ENCODE data around the gene PPP2R2C. TPM values are rescaled to one million over a fixed set of nuclear protein-coding genes. Genes with fewer than 3 reads are reported as not detected.

PPP2R2C gene
- total RNA-seq, 1 experiment from 2014 or later = 8.1 TPM

DNA sequence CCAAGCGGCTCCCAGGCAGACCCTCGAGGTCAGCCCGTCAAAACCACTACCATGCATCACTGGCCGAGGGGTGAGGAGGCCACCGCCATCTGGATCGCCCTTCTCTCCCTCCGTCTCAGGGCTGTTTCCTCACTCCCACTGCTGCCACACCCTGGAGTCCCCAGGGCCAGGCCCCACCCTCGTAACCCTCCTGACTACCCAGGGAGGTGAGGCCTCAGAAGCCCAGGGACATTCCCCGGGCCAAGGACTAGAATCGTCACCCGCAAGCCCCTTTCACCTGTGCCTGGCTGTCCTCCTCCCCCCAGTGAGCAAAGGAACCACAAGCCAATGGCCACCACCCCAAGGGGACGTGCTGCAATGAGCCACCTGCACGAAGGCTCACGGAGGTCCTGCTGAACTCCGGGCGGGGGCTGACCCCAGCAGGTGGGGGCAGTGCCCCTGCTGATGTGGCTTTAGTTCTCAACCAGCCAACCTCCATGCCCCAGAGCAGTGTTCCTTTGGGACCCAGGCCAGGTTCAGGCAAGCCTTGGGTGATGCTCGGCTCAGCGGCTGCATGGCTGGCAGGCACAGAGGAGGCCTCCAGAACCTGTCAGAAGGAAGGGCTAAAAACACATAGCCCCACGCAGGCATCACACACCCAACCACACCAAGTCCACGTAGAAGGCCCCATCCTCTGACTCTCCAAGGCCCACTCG lies 23.8 kb downstream of the PPP2R2C start:
- no peak overlapping the region for H3K56ac ChIP-seq (ENCODE audit: insufficient read length, low read depth, low read length)
- no peaks in the 10 kb centered on the region for H3K23me2 ChIP-seq (ENCODE audit: insufficient read length, low read depth, low read length, poor library complexity, severe bottlenecking)

More for the DNA sequence above, 23.8 kb downstream of the PPP2R2C start:
- Histone ChIP-seq H3K14ac (ENCODE audit: insufficient read depth, low read length) (no peak overlapping the region; the same call in 1 of the 2 replicates), H4K20me1 (ENCODE audit: control insufficient read depth, insufficient read depth, insufficient read length) (no peaks in the 10 kb centered on the region), H4K8ac (replicated peaks; ENCODE audit: insufficient read length, low read depth, low read length) (no peak overlapping the region), H4K91ac (ENCODE audit: insufficient read length, low read depth, low read length) (no peak overlapping the region), H2BK120ac (ENCODE audit: low read depth, low read length, poor library complexity, severe bottlenecking) (no peak overlapping the region), H2BK20ac (ENCODE audit: low read depth, low read length, poor library complexity, severe bottlenecking) (no peak overlapping the region), H3K18ac (ENCODE audit: insufficient read length, low read depth, low read length) (no peak overlapping the region), H3K4me1 (ENCODE audit: insufficient read depth, low read length) (no peaks in the 10 kb centered on the region), H2BK12ac (ENCODE audit: insufficient read length, low read depth, low read length) (no peak overlapping the region), H3K27ac (ENCODE audit: insufficient read length, low read depth, low read length) (no peak overlapping the region), H2BK5ac (ENCODE audit: insufficient read length, low read length) (no peak overlapping the region), H3K9me3 (ENCODE audit: control insufficient read depth, low read depth, low read length) (no peaks in the 10 kb centered on the region), H3T11ph (ENCODE audit: low read length) (no peak overlapping the region), H3K79me2 (ENCODE audit: insufficient read depth, low read length) (no peaks in the 10 kb centered on the region), H3K79me1 (ENCODE audit: insufficient read depth, low read depth, low read length, poor library complexity, severe bottlenecking) (no peaks in the 10 kb centered on the region), H2BK15ac (ENCODE audit: low read depth, low read length) (no peak overlapping the region), H3K4me2 (ENCODE audit: insufficient read depth, insufficient read length, low read length) (no peak overlapping the region), H2AK5ac (ENCODE audit: insufficient read length, low read length) (no peak overlapping the region), H4K5ac (ENCODE audit: insufficient read length, low read depth, low read length) (no peak overlapping the region), H3K4ac (ENCODE audit: low read depth, low read length) (no peak overlapping the region), H3K9ac (ENCODE audit: extremely low read depth, insufficient read length, low read length) (no peak overlapping the region), H2AFZ (ENCODE audit: low read length) (no peak overlapping the region), H3K27me3 (ENCODE audit: insufficient read depth, low read length) (no peaks in the 10 kb centered on the region), H3K23ac (ENCODE audit: insufficient read length, low read depth, low read length) (no peak overlapping the region)
- Mint-ChIP-seq H3K27me3 (ENCODE audit: low read depth) (no peaks in the 10 kb centered on the region; the same call in 1 of the 2 replicates), H3K4me1 (peaks cover 10 to 19% of the 10 kb centered on the region in 2 experiments), H3K9me3 (no peaks in the 10 kb centered on the region; a peak in 1 of 5 replicates), H3K36me3 (ENCODE audit: insufficient read depth in 1 of 3, low read depth in 3 of 3) (no peaks in the 10 kb centered on the region), H3K27ac (no peak overlapping the region; a peak in 2 of 7 replicates), H3K4me3 (no peak overlapping the region)
- no CpG with 5 or more reads among the region's 21 CpGs for WGBS (ENCODE audit: extremely low coverage, insufficient read length, low lambda C conversion rate)
- TF ChIP-seq CTCF (conservative IDR thresholded peaks at IDR 0.05) = no peak
- DNase-seq = no peak

Data from H9 (cell line).